ENCODE results near the gene ATRNL1.

DNA sequence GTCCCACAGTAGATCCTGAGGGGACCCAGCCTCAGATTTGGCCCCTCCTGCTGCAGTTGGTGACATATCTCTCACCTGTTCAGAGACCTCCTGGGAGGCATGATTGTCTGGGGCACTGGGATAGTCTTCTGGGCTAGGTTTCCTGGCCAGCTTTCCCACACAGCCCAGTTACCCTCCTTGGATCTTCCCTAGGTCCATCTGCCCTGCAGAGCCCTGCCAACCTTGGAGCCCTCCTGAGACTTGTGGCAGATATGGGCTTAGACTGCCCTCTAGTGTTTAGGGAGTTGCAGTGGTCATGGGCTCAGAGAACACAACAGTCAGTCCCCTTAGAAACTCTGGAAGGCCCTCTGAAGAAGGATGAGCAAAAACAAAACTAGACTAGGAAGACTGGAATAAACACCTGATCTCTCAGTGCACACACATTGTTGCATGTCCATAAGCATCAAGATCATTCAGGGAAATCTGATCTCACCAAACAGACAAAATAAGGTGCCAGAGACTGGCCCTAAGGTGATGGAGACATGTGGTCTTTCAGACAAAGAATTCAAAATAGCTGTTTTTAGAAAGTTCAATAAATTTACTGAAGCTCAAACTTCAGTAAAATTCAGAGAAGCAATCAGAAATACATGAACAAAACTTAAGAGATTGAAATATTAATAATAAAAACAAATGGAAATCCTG lies 324.6 kb downstream of the ATRNL1 start:
- TF ChIP-seq, protein P1, sequence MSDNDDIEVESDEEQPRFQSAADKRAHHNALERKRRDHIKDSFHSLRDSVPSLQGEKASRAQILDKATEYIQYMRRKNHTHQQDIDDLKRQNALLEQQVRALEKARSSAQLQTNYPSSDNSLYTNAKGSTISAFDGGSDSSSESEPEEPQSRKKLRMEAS (IDR thresholded peaks at IDR 0.05): no peak
- TF ChIP-seq NR3C1 (IDR thresholded peaks at IDR 0.05): no peak
- no peak for TF ChIP-seq KDM1A (IDR thresholded peaks at IDR 0.05; ENCODE audit: low read depth)

Measured in A549 (cell line).